ENCODE measurements around the gene MTFMT.

DNA sequence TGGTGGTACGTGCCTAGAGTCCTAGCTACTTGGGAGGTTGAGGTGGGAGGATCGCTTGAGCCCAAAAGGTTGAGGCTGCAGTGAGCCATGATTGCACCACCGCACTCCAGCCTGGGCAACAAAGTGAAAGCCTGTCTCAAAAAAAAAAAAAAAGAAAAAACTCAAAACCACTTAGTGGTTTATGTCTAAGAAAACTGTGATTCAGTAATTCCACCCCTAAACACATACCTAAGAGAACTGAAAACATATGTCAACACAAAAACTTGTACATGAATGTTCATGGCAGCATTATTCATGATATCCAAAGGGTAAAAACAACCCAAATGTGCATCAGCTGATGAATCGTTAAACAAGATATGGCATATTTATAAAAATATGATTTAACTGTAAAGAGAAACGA is 54.0 kb downstream of the MTFMT start:
- TF ChIP-seq L3MBTL2 (conservative IDR thresholded peaks at IDR 0.05), result no peak
- TF ChIP-seq SP1 (IDR thresholded peaks at IDR 0.05), result no peak
- no peak for TF ChIP-seq BHLHE40 (IDR thresholded peaks at IDR 0.05; ENCODE audit: borderline replicate concordance)
- no peak for TF ChIP-seq TARDBP (IDR thresholded peaks at IDR 0.05)
- no peak for TF ChIP-seq HDGF (IDR thresholded peaks at IDR 0.05; ENCODE audit: borderline replicate concordance)
- no peak for TF ChIP-seq NFRKB (IDR thresholded peaks at IDR 0.05)
- TF ChIP-seq SUZ12 (IDR thresholded peaks at IDR 0.05), result no peak
- TF ChIP-seq FOXM1 (IDR thresholded peaks at IDR 0.05; ENCODE audit: borderline replicate concordance), result no peak
- TF ChIP-seq FOXA1 (IDR thresholded peaks at IDR 0.05), result no peak
- TF ChIP-seq ZNF384 (IDR thresholded peaks at IDR 0.05), result no peak
- no peak for TF ChIP-seq FOXK2 (IDR thresholded peaks at IDR 0.05)

All from HEK293T (cell line).